OCI-LY7 (cell line): ENCODE results near the gene SMIM17. TPM values are rescaled to one million over a fixed set of nuclear protein-coding genes. Genes with fewer than 3 reads are reported as not detected.

Experiments
- BruUV-seq: library from RNA; stranded (reverse); fragments of 400-500 nt; replicated peaks from 2 replicates; lab custom pipeline; 2021; lab: Mats Ljungman, UMichigan
- CTCF ChIA-PET: fragments of 300-600 bp; sonication (Branson Sonifier 250); formaldehyde crosslinking; loops from one replicate; lab custom pipeline; 2022; ENCODE audit warnings: antibody characterized with exemption; ENCODE audit not compliant: unreplicated experiment; lab: Charles Lee
- POLR2A ChIA-PET: fragments of 300-600 bp; sonication (Branson Sonifier 250); formaldehyde crosslinking; loops from one replicate; lab custom pipeline; 2022; ENCODE audit warnings: antibody characterized with exemption; lab: Charles Lee
- DNase-seq: peaks from one replicate; pipeline ENCODE4 v3.0.0-alpha.2; 2015; ENCODE audit warnings: low spot score
- H2AFZ ChIP-seq: fragments of 200-600 bp; sonication (generic), shearing (Covaris generic); 2 replicates; pipeline ENCODE4 v1.6.1; 2014; ENCODE audit warnings: mild to moderate bottlenecking, antibody characterized with exemption, low read length, moderate library complexity
- H3K27ac ChIP-seq: fragments of 200-600 bp; sonication (generic); 2 replicates; pipeline ENCODE4 v1.5.1; 2014; ENCODE audit warnings: mixed run types, low read depth, mild to moderate bottlenecking, moderate library complexity, low read length, inconsistent platforms; ENCODE audit not compliant: poor library complexity, severe bottlenecking
- H3K36me3 ChIP-seq: fragments of 200-600 bp; sonication (generic); 2 replicates; pipeline ENCODE4 v1.6.1; 2014; ENCODE audit warnings: mild to moderate bottlenecking, antibody characterized with exemption, low read length, moderate library complexity, mixed read lengths; ENCODE audit not compliant: insufficient read depth
- H3K4me1 ChIP-seq: fragments of 200-600 bp; sonication (generic); 2 replicates; pipeline ENCODE4 v1.5.1; 2014; ENCODE audit warnings: mild to moderate bottlenecking, low read length; ENCODE audit not compliant: insufficient read depth, poor library complexity, severe bottlenecking
- H3K4me2 ChIP-seq: fragments of 200-600 bp; sonication (generic); 2 replicates; pipeline ENCODE4 v1.6.1; 2014; ENCODE audit warnings: mild to moderate bottlenecking, low read length
- H3K4me3 ChIP-seq: fragments of 200-600 bp; sonication (generic); 2 replicates; pipeline ENCODE4 v1.5.1; 2014; ENCODE audit warnings: mild to moderate bottlenecking, low read depth, low read length; ENCODE audit not compliant: poor library complexity, severe bottlenecking
- H3K79me2 ChIP-seq: fragments of 200-600 bp; sonication (generic); 2 replicates; pipeline ENCODE4 v1.6.1; 2016; ENCODE audit warnings: low read depth, mild to moderate bottlenecking, low read length, moderate library complexity, mixed read lengths; ENCODE audit not compliant: insufficient read depth
- H3K9me2 ChIP-seq: fragments of 200-600 bp; sonication (generic); 2 replicates; pipeline ENCODE4 v1.6.1; 2016; ENCODE audit warnings: mild to moderate bottlenecking, low read length, mixed read lengths; ENCODE audit not compliant: insufficient read depth
- H3K9me3 ChIP-seq: fragments of 200-600 bp; sonication (generic); 2 replicates; pipeline ENCODE4 v1.6.1; 2014; ENCODE audit warnings: mild to moderate bottlenecking, mixed run types, low read length, mixed read lengths
- H4K20me1 ChIP-seq: fragments of 200-600 bp; sonication (generic); 2 replicates; pipeline ENCODE4 v1.6.1; 2014; ENCODE audit warnings: mild to moderate bottlenecking, antibody characterized with exemption, low read length, moderate library complexity, mixed read lengths; ENCODE audit not compliant: insufficient read depth
- CTCF ChIP-seq: fragments of 200-600 bp; sonication (generic); conservative IDR thresholded peaks from 2 replicates; pipeline ENCODE4 v1.5.1; 2014; ENCODE audit warnings: mild to moderate bottlenecking, antibody characterized with exemption, low read length, moderate library complexity, mixed read lengths
- EZH2phosphoT487 ChIP-seq: fragments of 200-600 bp; sonication (generic); IDR thresholded peaks from 2 replicates; pipeline ENCODE4 v1.6.1; 2018; ENCODE audit warnings: low read depth, borderline replicate concordance, mild to moderate bottlenecking, mixed run types, antibody characterized with exemption, low read length, moderate library complexity, mixed read lengths
- intact Hi-C: fragments of 100-400 bp; cut with micrococcal nuclease; formaldehyde crosslinking; loops from one replicate; pipeline ENCODE4 v1.10.0; 2022; ENCODE audit not compliant: unreplicated experiment
- total RNA-seq, 2 experiments: library from RNA; depleted of rRNA in 1 of 2; stranded (reverse); fragments of >200 nt in 1 of 2; shearing (Covaris generic) in 1 of 2; gene quantifications; 2 replicates each; pipeline ENCODE4 v1.2.3, GENCODE V29; 2014 to 2022

Gene SMIM17
- total RNA-seq, 2 experiments from 2014 or later, result not detected

- Histone ChIP-seq H3K4me1 (no peaks in the 10 kb centered on the region), H3K36me3 (no peaks in the 10 kb centered on the region), H3K4me2 (no peak overlapping the region), H3K4me3 (no peak overlapping the region), H3K27ac (no peak overlapping the region), H3K9me2 (no peaks in the 10 kb centered on the region), H4K20me1 (no peaks in the 10 kb centered on the region), H3K9me3 (peaks cover 5% of the 10 kb centered on the region), H2AFZ (no peak overlapping the region), H3K79me2 (no peaks in the 10 kb centered on the region)
- intact Hi-C loops, result no loop called here
- ChIA-PET CTCF (no interaction called here), POLR2A (no interaction called here)
- BruUV-seq, result no TSS peak
- TF ChIP-seq CTCF (no peak), EZH2phosphoT487 (no peak)
- no peak for DNase-seq
These were observed 9.9 kb upstream of the SMIM17 start for GRCh38 chr19:56633021-56633420.

GRCh38 chr19:56637976-56638555, 4.9 kb upstream of the SMIM17 start:
- TF ChIP-seq CTCF, result no peak
- TF ChIP-seq EZH2phosphoT487, result no peak
- Histone ChIP-seq H4K20me1 (no peaks in the 10 kb centered on the region), H3K4me2 (no peak overlapping the region), H3K79me2 (no peaks in the 10 kb centered on the region), H3K9me3 (peaks cover 5% of the 10 kb centered on the region), H2AFZ (no peak overlapping the region), H3K4me1 (no peaks in the 10 kb centered on the region), H3K36me3 (no peaks in the 10 kb centered on the region), H3K9me2 (no peaks in the 10 kb centered on the region), H3K4me3 (no peak overlapping the region), H3K27ac (no peak overlapping the region)
- CTCF ChIA-PET, result no interaction called here
- intact Hi-C loops, result no loop called here
- peak; percentile 41 for DNase-seq
- BruUV-seq, result no TSS peak
- POLR2A ChIA-PET, result no interaction called here

GRCh38 chr19:56639217-56639616, 3.7 kb upstream of the SMIM17 start:
- H3K9me3 ChIP-seq, result no peaks in the 10 kb centered on the region

More at GRCh38 chr19:56639217-56639616, 3.7 kb upstream of the SMIM17 start:
- Histone ChIP-seq H3K36me3 (no peaks in the 10 kb centered on the region), H3K4me1 (no peaks in the 10 kb centered on the region), H3K4me2 (no peak overlapping the region), H3K9me2 (no peaks in the 10 kb centered on the region), H2AFZ (no peak overlapping the region), H3K27ac (no peak overlapping the region), H4K20me1 (no peaks in the 10 kb centered on the region), H3K79me2 (no peaks in the 10 kb centered on the region), H3K4me3 (no peak overlapping the region)
- peak; percentile 28 for DNase-seq
- ChIA-PET CTCF (no interaction called here), POLR2A (no interaction called here)
- intact Hi-C loops, result no loop called here
- no TSS peak for BruUV-seq
- TF ChIP-seq CTCF (no peak), EZH2phosphoT487 (no peak)
